SK-N-MC (cell line): Measurements from ENCODE around the gene PVALEF.

Experiments used
- EZH2 ChIP-seq: fragments of 200-600 bp; sonication (generic); IDR thresholded peaks from one replicate; pipeline ENCODE4 v1.6.1; 2017; ENCODE audit warnings: antibody characterized with exemption
- POLR2AphosphoS5 ChIP-seq: IDR thresholded peaks from 2 replicates; pipeline ENCODE4 v1.6.1; 2012; ENCODE audit warnings: mild to moderate bottlenecking, low read depth, low read length, borderline replicate concordance

DNA sequence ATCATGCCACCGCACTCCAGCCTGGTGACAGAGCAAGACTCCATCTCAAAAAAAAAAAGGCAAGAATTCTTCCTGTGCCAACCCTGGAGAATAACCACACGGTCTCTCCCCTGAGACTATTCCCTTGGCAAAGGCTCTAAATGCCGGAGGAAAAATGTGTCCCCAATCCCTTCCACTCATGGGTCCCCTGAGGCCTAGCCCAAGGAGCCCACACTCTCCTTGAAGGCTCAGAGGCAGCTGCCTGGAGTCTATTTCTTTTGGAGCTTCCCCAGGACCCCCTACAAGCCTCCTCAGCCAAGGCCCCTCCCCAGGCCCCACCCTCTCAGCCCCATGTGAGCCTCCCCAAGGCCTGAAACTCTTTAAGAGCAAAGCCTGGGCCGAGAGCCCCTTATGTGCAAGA lies 40.9 kb downstream of the PVALEF start:
- no peak for TF ChIP-seq POLR2AphosphoS5
- TF ChIP-seq EZH2: no peak
